GM21786 (cell line): Measurements from ENCODE around the gene AGT.
"Not testable (repeated sequence)": the region's sequence is repeated elsewhere in the genome, so short reads cannot be mapped to it uniquely, and the experiment has no call there.

Experiments used
- ATAC-seq: cut with Tn5 transposase; IDR thresholded peaks from one replicate; pipeline ENCODE4 v1.9.1; 2021; ENCODE audit not compliant: unreplicated experiment

The AGT gene

DNA sequence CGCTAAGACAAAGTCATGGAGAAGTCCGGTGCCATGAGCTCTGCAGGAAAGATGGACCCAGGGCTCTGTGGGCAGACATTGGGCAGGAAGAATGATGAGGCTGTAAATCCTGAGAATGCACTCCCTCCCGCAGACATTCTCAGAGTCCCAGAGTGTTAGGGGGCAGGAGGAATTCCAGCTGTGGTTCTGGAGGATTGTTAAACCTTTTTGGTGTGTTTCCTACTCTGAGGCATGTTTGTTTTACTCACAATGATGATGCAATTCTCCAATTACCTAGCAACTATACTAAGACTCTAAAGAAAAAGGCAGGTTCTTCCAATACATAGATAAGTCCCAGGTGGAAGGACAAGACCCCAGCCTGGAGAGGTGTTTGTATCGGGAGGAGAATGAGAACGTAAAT lies 30.5 kb upstream of the AGT start:
- ATAC-seq: no peak

DNA sequence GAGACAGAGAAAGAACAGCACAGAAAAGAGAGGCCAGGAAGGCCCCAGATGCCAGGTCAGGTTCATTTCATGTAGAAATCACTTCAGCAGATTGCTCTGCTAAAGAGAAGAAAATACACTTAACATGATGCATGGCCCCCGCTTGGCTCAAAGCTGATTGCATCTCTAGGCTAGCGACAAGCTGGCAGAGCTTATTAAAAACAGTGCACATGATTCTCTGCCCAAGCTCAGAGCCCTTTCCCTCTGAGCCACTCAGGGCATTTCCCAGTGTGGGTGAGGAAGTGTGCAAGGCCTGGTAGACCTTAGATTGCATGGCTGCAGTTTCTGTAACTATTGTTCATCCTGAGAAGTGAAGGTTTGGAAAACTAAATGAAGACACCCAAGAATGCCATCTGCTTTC lies 30.0 kb upstream of the AGT start:
- no peak for ATAC-seq

DNA sequence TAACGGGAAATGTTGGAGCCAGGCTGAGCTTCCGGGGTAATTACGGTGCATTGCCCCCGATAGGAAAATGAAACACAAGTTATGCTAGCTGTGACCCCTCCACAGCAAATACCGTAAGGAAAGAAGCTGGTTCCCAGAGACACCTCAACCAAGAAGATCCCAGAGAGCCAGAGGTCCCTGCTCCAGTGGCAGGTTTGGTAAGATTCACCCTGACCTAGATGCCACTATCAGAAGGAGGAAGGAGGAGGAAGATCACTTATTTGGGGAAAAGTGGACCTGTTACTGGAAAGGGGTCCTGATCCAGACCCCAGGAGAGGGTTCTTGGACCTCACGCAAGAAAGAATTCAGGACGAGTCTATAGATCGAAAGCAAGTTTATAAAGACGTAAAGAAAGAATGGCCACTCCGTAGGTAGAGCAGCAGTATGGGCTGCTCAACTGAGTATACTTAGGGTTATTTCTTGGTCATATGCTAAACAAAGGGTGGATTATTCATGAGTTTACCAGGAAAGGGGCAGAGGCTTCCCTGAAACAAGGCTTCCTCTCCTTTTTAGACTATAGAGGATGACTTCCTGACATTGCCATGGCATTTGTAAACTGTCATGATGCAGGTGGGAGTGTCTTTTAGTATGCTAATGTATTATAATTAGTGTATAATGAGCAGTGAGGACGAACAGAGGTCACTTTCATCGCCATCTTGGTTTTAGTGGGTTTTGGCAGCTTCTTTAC lies 25.8 kb upstream of the AGT start:
- no peak for ATAC-seq

DNA sequence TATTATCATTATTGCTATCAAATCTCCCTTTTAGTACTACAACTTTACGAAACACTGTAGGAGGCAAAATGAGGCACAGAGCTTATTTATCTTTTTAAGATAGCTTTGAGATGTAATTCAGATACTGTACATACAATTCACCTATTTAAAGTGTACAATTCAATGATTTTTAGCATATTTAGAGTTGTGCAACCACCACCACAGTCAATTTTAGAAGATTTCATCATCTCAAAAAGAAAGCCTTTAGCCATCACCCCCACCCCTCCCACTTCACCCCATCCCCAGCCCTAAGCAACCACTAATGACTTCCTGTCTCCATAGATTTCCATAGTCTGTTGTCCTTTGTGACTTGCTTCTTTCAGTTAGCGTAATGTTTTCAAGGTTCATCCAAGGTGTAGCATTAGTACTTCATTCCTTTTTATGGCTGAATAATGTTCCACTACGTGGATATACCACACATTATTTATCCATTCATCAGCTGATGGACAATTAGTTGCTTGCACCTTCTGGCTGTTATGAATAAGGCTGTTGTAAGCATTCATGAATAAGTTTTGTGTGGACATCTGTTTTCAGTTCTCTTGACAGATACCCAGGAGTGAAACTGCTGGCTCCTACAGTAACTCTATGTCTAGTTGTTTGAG lies 23.8 kb upstream of the AGT start:
- no peak for ATAC-seq

DNA sequence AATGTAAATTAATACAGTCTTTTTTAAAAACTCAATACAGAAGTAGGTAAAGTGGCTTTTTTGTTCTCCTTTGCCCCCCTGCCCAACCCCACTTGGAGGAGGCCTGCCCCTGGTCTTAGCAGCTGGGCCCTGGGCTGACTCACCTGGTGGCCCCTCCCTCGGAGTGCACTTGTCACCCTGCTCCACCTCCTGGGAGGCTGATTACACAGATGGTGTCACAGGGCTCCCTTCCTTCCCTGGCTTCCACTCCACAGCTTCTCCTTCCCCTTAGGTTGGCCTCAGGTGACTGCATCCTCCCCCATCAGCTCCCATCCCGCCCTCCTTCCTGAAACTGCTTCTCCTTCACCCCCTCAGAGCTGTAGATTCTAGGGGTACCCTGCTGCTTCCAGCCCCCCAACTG lies 21.5 kb upstream of the AGT start:
- ATAC-seq: no peak

DNA sequence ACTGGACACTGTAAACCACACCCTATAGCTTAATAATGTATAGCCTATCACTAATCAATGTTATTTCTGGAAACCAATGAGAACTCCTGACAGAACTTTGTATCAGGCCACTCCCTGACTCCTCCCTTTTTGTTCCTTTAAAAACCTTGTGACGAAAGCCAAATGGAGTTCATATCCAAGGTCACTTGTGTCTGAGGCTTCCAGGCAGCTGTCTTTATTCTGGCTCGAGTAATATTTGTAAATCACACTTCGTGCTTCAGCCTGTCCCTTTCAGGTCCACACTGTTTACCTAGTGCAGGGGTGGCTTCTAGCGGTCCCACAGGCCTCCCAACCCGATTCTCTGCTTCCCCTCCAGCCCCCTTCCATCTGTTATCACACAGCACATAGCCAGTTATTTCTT lies 17.1 kb upstream of the AGT start:
- ATAC-seq: no peak

DNA sequence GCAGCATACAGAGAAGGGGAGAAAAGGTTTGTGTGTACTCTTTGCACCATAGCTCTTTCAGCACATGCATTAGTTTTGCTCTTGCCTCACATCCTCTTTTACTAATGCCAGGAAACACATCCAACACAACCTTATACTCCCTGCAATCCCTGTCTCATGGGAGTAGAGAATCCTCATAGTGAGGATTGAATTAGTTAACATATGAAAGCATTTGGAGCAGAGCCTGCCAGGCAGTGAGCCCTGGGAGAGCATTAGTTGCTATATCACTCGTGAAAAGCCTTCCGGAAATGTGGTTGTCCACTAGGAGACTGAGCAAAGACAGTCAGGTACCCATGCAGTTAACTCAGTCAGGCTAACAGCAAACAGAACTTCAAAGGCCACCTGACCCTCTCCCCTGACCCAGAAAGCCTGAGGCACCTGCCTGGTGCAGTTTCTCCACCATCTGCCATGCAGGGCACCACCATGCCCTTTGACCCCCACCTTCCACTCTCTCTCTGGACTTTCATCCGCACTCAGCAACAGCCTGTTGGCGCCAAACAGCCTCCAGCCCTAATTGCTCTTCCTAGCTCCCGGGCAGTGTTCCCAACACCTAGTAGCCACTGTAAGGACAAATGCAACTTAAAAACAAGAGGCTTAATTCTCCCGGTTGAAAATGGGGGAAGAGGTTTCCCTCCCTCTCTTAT lies 14.9 kb upstream of the AGT start:
- no peak for ATAC-seq

DNA sequence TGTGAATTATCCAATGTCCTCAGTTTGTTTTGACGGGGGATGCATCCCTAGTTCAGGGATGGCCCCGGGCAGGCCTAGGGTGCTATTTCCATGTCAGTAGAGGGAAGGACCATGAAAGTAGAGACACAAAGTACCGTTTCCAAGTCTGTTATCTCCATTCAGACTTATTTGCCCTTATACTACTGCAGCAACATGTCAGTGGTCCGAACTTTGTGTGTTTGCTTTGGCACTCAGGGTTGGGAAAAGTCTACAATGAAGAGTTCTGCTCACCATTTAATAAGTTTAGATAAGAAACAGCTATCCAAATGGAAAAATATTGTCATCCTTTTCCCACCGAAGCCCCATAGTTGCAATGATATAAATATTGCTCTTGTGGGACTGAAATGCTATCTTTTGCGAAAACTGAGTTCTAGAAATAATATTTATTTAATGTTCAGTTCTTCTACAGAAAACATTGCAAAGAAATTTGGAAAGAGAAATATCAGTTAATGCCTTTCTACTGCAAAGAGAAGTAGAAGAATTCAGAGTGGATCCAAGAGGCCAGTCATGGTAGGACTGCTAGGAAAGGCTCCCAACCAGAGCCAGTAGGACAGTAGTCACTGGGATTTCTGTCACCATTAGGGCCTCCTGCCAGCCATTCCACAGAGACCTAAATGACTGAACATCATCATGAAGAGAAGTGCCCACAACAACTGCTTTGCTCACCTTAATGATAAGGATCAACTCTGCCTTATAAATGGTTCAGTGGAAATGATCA lies 11.5 kb upstream of the AGT start:
- no peak for ATAC-seq

DNA sequence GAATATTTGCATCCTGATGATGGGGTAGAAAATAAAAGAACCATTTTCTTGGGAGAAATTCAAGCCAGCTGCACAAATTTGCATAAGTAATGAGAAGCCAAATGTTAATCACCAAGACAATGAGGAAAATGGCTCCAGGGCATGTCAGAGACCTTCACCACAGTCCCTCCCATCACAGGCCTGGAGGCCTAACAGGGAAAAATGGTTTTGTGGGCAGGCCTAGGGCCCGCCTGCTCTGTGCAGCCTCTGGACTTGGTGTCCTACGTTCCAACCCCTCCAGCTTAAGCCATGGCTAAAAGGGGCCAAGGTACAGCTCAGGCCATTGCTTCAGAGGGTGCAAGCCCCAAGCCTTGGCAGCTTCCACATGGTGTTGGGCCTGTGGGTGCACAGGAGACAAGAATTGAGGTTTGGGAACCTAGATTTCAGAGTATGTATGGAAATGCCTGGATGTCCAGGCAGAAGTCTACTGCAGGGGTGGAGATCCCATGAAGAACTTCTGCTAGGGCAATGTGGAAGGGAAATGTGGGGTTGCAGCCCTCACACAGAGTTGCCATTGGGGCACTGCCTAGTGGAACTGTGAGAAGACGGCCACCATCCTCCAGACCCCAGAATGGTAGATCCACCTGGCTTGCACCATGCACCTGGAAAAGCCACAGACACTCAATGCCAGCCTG lies 8.1 kb upstream of the AGT start:
- ATAC-seq: not testable (repeated sequence)

DNA sequence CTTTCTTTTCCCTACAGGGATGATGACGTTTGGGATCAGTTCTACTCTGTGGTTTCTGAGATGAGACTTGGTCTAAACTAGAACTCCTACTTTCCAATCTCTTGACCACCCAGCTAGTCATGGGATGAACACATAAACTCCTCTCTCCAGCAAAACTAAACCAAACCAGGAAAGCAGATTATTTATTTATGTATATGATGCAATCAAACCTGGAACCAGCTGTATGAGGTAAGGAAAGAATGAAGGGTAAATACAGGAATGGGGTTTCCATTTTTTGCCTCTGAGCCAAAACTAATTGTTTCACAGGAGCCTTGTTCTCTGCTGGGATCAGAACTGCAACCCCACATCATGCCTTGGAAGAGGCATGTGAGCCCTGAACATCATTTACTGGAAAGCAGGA lies 3.3 kb upstream of the AGT start:
- no peak for ATAC-seq

DNA sequence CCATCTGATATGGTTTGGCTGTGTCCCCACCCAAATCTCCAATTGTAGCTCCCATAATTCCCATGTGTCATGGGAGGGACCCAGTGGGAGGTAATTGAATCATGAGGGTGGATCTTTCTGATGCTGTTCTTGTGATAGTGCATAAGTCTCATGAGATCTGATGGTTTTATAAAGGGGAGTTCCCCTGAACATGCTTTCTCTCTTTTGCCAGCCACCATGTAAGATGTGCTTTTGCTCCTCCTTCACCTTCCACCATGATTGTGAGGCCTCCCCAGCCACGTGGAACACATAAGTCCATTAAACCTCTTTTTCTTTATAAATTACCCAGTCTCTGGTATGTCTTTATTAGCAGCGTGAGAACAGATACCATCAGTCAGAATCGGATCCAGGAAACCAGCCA lies 2.5 kb upstream of the AGT start:
- ATAC-seq: not testable (repeated sequence)

DNA sequence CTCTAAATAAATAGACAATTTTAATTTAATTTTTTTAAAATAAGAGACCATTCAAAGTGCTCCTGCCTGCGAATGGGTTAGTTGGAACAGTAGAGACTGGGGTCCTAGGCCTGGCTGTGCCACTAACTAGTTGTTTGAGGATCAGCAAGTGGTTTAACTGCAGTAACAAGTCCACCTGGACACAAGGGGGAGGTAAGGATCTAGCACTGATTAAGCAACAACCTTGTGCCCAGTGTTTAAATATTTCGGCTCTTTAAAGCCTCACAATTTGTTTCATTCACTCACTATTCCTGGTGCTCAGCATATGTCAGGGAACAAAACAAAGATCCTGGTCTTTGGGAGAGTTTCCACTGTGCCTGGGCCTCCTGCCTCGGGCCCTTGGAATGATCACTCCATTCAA lies 1.6 kb upstream of the AGT start:
- ATAC-seq: no peak

DNA sequence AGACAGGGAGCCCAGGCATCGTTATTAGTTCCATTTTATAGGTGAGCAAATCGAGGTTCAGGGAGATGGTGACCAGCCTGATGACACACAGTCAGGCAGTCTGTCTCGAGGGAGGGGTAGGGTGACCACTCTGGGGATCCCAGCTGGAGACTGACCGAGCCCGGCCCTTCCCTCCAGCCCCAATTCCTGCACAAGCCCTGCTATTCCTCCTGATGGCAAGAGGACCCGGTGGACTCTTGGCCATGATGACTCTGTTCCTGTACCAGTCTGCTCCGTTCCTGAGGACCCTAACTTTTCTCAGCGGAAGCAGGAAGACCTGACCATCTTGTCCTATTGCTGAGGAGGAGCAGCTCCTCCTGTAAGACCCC lies 391 bp downstream of the AGT start:
- ATAC-seq: no peak

DNA sequence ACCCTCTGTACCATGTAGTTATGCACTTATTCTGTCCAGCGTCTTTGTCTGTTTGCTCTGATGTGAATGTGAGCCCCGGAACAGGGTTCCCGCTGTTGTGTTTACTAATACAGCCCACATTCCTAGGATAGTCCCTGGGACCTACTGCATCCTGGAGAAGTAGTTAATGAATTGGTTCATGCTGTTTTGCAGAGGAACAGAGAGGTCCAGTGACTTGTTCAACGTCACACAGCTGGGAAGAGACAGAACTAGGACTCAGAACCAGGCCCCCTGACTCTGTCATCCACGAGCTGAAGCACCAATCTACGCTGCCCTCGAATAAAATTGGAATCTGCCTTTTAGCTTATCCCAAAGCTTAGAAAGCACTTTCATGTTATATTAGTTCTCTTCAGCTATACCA lies 784 bp downstream of the AGT start:
- ATAC-seq: no peak

DNA sequence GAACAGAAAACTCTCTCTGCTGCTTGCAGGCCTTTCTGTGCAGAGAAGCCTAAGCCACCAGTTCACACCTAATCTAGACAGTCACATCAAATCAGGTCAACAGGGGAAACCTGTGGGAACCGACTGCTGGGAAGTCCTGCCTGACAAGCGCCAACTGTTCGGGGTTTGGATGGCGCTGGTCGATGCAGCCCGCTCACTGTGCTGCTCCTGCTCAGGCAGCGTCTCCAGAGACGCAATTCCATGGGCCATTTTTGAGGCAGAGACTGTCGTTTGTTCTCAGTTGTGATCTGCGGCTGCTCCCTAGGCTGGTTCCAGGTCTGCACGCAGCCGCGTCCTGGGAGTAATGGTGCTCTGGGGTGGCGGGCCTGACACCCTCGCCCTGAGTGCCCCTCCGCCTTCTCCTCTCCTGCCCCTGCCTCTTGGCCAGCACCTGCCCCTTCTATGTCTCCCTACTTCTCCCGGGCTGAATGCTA lies 1.4 kb downstream of the AGT start:
- ATAC-seq: no peak

DNA sequence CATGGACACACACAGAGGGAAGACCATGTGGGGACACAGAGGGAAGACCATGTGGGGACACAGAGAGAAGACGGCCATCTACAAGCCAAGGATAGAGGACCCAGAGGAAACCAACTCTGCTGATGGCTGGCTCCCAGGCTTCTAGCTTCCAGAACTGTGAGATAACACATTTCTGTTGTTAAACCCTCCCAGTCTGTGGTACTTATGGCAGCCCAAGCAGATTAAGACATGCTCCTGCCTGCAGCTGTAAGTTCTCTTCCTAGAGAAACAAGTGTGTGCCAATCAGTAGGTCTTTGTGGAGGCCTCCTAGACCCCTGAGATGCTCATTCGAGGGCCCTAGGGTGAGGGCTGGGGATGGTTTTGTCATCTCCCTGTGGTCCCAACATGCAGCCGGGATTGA lies 2.7 kb downstream of the AGT start:
- no peak for ATAC-seq

DNA sequence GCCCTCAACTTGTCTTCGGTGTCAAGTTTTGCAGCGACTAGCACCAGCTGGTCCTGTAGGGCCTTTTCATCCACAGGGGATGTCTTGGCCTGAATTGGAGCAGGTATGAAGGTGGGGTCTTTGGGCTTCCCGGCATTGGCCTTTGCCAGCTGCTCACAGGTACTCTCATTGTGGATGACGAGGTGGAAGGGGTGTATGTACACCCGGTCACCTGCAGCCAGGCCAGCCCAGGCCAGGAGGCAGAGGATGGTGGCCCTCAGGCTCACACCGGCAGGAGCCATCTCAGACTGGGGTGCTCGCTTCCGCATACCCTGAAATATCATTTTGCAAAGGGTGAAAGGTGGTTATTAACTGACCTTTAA lies 3.4 kb downstream of the AGT start:
- ATAC-seq: no peak

DNA sequence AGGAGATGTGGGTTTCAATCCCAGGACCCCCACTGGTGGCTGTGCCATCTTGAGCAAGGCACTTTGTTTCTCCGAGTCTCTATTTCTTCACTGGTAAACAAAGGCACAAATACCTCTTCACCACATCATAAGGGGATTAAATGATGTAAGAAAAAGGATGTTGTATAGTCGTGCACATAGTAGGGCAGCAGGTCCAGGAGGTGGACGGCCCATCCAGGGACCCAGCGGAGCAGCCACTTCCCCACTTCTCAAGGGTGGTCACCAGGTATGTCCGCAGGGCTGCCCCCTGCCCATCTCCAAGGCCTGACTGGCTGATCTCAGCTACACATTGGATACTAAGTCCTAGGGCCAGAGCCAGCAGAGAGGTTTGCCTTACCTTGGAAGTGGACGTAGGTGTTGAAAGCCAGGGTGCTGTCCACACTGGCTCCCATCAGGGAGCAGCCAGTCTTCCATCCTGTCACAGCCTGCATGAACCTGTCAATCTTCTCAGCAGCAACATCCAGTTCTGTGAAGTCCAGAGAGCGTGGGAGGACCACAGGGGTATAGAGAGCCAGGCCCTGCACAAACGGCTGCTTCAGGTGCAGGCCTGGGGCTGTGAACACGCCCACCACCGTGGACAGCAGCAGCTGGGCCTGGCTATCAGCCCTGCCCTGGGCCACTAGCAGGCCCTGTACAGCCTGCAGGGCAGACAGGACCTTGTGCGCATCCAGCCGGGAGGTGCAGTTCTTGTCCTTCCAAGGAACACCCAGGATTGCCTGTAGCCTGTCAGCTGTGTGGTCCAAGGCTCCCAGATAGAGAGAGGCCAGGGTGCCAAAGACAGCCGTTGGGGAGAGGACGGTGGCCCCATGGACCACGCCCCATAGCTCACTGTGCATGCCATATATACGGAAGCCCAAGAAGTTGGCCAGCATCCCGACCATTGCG lies 4.0 kb downstream of the AGT start:
- no peak for ATAC-seq

DNA sequence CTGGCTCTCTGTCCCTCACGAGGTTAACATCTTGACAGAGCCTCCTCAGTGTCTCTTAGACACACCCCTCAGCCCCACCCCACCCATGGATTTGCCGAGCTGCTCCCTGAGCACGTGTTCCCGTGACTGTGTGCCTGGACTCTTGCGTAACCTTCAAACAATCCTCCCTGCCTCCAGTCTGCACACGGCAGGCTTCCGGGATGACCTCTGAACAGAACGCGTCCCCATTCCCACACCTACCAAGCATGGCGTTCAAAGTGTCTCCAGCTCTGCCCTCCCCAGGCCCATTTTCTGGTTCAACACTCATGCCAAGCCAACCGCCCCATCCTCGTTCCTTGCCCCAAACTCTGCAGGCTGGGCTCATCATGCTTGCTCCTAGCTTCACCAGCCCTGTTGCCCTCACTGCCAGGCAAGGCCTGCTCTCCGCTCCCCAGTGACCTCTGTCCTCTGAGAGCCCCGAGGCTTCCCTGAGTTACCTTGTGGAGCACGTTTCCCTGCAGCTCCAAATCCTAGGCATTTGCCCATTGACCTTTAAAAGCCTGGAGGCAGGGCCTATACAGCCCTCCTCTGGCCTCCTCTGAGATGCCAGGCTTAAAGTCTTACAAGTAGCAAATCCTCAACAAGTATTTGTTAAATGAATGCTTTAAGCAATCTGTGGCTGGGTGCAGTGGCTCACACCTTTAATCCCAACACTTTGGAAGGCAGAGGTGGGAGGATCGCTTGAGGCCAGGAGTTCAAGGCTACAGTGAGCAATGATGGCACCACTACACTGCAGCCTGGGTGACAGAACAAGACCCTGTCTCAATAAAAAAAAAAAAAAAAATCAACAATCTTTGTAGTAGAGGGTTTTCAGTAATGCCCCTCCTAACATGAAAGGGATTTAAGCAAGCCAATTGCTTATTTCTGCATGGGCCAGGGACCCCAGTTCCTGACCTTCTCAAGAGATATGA lies 5.0 kb downstream of the AGT start:
- no peak for ATAC-seq
